Measurements from ENCODE around the gene SLC10A7.

- TF ChIP-seq ZNF274 (IDR thresholded peaks at IDR 0.05; ENCODE audit: low read depth, low read length) = no peak
- no peak for TF ChIP-seq YY1 (IDR thresholded peaks at IDR 0.05; ENCODE audit: insufficient read depth, insufficient read length)
Measured at GRCh38 chr4:146333895-146334262, 187.9 kb downstream of the SLC10A7 start.
